ENCODE results near the gene OTULIN. TPM values are rescaled to one million over a fixed set of nuclear protein-coding genes. Genes with fewer than 3 reads are reported as not detected.
A peak's percentile ranks its signal among the peaks of the same experiment; 100 is the strongest.

The OTULIN gene
- total RNA-seq, 2 donors from 2014 or later, result 77.0 to 94.6 TPM

DNA sequence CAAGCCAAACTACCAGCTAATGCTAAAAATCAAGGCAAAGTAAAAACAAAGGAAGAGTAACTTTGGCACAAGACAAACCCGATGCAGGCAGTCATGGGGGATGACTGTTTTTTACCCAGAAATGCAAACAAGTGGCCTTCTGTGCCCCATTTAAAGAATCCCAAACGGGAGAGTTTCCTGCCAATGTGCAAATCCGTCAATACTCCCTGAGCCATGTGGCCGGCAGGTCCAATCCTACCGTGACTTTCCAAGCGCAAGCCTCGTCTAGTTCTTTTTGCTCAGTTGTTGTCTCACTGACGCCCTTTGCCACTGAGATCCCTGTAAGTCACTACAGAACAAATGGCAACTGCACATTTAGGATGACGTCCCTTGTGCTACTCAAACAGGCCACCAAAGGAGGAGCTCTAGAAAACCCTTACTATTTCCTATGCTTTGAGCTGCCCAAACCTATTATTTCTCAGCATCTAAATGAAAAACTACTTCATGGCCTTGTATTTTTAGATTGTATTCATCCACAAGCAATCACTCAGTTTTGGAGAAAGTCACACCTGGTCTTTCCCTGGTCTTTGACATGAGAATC lies 43.4 kb downstream of the OTULIN start:
- Mint-ChIP-seq H3K4me3 (peak overlapping the region; percentile 31), H3K36me3 (ENCODE audit: low read depth) (peaks cover 12% of the 10 kb centered on the region), H3K27me3 (no peaks in the 10 kb centered on the region), H3K4me1 (peaks cover 58% of the 10 kb centered on the region), H3K27ac (peak overlapping the region; percentile 98)
- no peak for DNase-seq
- no peaks in the 10 kb centered on the region for H3K9me3 ChIP-seq (ENCODE audit: control insufficient read depth, low read length, poor library complexity, severe bottlenecking)
- ATAC-seq, result no peak

DNA sequence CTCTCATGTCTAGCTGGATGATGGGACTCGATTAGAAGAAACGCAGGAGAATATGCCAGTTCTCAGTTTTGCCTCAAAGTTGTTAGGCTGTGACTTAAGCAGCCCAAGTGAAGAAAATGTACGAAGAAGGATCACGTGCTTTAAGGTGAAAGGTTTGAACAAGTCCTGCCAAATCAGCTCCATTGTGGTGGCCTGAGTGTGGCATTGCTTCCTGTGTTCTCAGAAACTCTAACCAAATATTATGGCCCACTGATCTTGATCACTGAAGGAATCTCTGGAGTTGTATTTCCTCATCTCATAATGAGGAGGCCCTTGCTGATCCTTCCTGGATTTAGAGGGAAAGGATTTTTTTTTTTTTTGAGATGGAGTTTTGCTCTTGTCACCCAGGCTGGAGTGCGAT lies 44.0 kb downstream of the OTULIN start:
- peak overlapping the region; percentile 31 for H3K4me3 Mint-ChIP-seq
- peak overlapping the region; percentile 98 for H3K27ac Mint-ChIP-seq
- DNase-seq, result no peak
- ATAC-seq, result no peak
- H3K4me1 Mint-ChIP-seq, result peaks cover 52% of the 10 kb centered on the region
- H3K36me3 Mint-ChIP-seq (ENCODE audit: low read depth), result peaks cover 11% of the 10 kb centered on the region
- no peaks in the 10 kb centered on the region for H3K9me3 ChIP-seq (ENCODE audit: control insufficient read depth, low read length, poor library complexity, severe bottlenecking)
- no peaks in the 10 kb centered on the region for H3K27me3 Mint-ChIP-seq

DNA sequence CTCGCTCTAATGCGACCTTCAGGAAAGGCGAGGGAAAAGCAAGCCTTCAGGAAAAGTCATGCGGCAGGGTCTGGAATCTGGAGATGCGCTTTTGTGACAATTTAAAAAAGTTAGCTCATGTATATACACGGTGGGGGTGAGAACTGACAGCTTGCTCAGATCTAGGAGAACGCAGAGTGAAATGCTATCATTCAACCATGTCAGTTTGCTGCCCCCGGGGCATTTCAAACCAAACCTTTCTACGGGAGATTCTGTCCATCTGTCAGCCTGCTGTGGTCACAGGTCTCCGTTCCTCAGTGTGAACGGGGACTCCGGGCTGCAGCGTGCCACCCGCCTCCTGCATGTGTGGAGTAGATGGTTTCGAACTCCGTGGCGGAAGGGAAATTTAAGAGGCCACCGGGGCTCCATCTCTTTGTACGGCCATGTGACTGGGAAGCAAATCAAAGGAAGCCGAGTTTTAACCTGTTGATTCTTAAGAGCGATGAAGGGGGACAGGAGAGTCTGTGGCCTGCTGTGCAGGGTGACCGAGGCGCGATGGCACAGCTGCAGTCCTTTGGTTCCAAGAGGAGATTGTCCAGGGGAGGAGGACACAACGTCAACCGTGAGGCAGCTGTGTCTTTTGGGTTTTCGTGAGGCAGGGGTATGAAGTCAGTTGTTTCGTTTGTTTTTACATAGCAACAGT lies 45.9 kb downstream of the OTULIN start:
- ATAC-seq (no peak), DNase-seq (no peak)
- Mint-ChIP-seq H3K27me3 (no peaks in the 10 kb centered on the region), H3K4me3 (peak overlapping the region; percentile 9), H3K27ac (peak overlapping the region; percentile 98), H3K4me1 (peaks cover 39% of the 10 kb centered on the region), H3K36me3 (ENCODE audit: low read depth) (peaks cover 10% of the 10 kb centered on the region)
- H3K9me3 ChIP-seq (ENCODE audit: control insufficient read depth, low read length, poor library complexity, severe bottlenecking), result no peaks in the 10 kb centered on the region

DNA sequence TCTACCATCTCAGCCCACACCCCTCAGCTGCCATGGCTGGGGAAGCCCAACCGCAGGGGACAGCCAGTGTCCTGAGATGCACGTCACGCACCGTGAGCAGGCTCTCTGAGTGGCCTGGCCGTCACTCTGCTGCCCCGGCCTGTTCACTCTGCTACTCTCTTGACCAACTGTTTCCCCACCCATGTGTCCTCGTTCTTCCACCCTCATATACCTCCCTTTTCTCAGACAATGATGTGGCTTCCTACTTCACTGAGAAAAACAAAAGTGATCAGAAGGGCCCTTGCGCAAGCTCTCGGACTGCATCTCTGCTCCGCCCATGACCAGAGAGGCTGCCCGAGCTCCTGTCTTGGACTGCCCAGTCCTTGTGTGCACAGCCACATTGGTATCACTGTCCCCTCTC lies 47.6 kb downstream of the OTULIN start:
- H3K9me3 ChIP-seq (ENCODE audit: control insufficient read depth, low read length, poor library complexity, severe bottlenecking), result no peaks in the 10 kb centered on the region
- ATAC-seq, result no peak
- Mint-ChIP-seq H3K4me3 (no peak overlapping the region), H3K4me1 (peaks cover 25% of the 10 kb centered on the region), H3K27me3 (no peaks in the 10 kb centered on the region), H3K27ac (peak overlapping the region; percentile 88), H3K36me3 (ENCODE audit: low read depth) (peaks cover 9% of the 10 kb centered on the region)
- no peak for DNase-seq

DNA sequence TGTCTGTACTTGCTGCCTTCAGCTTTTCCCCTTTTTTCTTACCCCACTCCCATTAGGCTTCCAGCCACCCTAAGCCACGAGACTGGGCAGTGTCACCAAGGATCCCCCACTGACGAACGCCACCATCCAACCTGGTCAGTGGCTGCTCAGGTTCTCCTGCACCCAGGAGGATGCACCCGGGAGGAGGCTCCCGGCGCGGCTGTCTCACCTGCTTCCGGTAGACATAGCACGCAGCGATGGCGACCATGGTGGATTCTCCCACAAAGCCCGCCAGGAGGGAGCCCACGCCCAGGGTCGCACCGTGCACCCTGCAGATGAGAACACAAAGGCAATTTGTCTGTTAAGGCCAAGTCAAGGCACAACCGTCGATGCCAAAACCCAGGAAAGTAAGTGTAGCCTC lies 48.1 kb downstream of the OTULIN start:
- DNase-seq, result no peak
- Mint-ChIP-seq H3K27ac (peak overlapping the region; percentile 88), H3K4me1 (peaks cover 26% of the 10 kb centered on the region), H3K27me3 (no peaks in the 10 kb centered on the region), H3K4me3 (no peak overlapping the region), H3K36me3 (ENCODE audit: low read depth) (peaks cover 11% of the 10 kb centered on the region)
- no peaks in the 10 kb centered on the region for H3K9me3 ChIP-seq (ENCODE audit: control insufficient read depth, low read length, poor library complexity, severe bottlenecking)
- ATAC-seq, result no peak

DNA sequence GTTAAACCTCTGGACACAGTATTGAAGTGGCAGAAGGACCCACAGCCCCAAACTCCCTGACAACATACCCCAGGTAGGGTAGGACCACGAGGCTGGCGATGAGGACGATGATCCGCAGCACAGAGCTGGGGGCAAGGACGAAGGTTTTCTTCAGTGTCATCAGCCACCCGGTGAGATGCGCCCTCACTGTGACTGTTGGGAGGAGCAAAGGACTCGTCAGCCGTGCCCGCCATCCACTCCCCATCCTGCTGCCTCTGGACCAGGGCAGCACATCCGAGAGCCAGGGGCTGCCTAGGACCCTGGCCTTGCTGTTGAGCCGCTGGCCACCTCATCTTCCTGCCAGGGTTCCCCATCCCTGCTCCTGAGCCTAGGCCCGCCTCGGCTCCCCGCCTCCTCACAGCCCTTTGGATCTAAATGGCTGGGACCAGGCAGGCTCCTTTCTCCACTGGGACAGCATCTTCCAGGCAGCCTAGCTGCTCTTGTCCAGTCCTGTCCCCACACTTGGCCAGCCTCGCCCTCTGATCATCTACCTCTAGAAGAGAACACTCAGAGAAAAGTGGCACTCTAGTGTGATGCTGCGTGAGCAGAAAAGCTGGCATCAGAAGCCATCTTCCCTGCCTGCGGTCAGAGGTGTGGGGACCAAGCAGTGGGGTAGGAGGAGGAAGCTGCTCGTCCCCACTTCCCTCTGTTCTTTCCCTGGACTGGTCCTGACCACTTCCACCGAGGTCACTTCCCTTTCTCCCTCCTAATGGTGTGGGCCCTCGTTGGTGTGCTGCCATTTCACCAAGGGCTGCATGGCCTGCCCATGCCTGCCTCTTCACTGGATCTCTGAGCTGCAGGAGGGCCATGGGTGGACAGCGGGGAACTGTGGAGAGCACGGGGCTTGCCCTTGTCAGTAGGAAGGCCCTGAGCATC lies 49.2 kb downstream of the OTULIN start:
- H3K36me3 Mint-ChIP-seq (ENCODE audit: low read depth), result peaks cover 11% of the 10 kb centered on the region
- H3K9me3 ChIP-seq (ENCODE audit: control insufficient read depth, low read length, poor library complexity, severe bottlenecking), result no peaks in the 10 kb centered on the region
- H3K27me3 Mint-ChIP-seq, result no peaks in the 10 kb centered on the region
- no peak for DNase-seq
- no peak overlapping the region for H3K4me3 Mint-ChIP-seq
- peaks cover 18% of the 10 kb centered on the region for H3K4me1 Mint-ChIP-seq
- peak overlapping the region; percentile 92 for H3K27ac Mint-ChIP-seq
- no peak for ATAC-seq

DNA sequence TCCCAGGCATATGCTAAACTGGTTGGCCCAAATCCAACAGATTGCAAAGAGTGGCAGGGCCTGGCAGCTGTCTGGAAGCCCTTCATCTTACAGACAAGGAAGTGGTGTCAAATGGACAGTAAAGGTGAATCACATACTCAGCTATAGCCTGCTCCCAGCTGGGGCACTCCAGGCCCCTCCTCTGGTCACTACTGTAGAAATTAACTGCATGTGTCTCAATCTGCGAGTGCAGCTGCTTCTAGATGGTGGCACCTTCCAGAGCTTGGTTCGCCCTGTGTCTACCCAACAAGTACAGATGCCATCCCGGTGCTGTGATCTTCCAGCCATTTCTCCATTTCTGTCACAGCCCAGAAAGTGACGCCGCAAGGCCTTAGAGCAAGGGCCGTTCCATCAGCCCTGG lies 50.2 kb downstream of the OTULIN start:
- Mint-ChIP-seq H3K4me3 (no peak overlapping the region), H3K27ac (peak overlapping the region; percentile 92), H3K4me1 (peaks cover 18% of the 10 kb centered on the region), H3K36me3 (ENCODE audit: low read depth) (peaks cover 11% of the 10 kb centered on the region), H3K27me3 (no peaks in the 10 kb centered on the region)
- no peaks in the 10 kb centered on the region for H3K9me3 ChIP-seq (ENCODE audit: control insufficient read depth, low read length, poor library complexity, severe bottlenecking)
- ATAC-seq (no peak), DNase-seq (no peak)

DNA sequence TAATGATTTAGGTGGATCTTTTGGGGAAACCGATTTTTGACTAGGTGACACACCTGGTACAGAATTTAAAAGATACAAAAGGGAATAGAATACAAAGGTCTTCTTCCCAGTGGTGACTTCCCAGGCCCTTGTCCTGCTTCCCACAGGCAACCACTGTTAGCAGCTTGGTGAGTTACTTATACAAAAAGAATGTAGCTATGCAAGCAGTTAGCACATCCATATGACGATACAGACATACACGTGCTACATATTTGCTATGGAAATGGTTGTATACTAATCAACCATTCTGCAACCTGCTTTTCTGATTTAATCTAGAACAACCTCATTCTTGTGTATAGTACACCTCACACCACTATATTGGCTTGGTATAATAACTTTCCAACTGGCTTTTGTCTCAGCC lies 51.0 kb downstream of the OTULIN start:
- Mint-ChIP-seq H3K27me3 (no peaks in the 10 kb centered on the region), H3K4me1 (peaks cover 22% of the 10 kb centered on the region), H3K4me3 (no peak overlapping the region), H3K27ac (peak overlapping the region; percentile 92), H3K36me3 (ENCODE audit: low read depth) (peaks cover 11% of the 10 kb centered on the region)
- ATAC-seq (no peak), DNase-seq (no peak)
- H3K9me3 ChIP-seq (ENCODE audit: control insufficient read depth, low read length, poor library complexity, severe bottlenecking), result no peaks in the 10 kb centered on the region

DNA sequence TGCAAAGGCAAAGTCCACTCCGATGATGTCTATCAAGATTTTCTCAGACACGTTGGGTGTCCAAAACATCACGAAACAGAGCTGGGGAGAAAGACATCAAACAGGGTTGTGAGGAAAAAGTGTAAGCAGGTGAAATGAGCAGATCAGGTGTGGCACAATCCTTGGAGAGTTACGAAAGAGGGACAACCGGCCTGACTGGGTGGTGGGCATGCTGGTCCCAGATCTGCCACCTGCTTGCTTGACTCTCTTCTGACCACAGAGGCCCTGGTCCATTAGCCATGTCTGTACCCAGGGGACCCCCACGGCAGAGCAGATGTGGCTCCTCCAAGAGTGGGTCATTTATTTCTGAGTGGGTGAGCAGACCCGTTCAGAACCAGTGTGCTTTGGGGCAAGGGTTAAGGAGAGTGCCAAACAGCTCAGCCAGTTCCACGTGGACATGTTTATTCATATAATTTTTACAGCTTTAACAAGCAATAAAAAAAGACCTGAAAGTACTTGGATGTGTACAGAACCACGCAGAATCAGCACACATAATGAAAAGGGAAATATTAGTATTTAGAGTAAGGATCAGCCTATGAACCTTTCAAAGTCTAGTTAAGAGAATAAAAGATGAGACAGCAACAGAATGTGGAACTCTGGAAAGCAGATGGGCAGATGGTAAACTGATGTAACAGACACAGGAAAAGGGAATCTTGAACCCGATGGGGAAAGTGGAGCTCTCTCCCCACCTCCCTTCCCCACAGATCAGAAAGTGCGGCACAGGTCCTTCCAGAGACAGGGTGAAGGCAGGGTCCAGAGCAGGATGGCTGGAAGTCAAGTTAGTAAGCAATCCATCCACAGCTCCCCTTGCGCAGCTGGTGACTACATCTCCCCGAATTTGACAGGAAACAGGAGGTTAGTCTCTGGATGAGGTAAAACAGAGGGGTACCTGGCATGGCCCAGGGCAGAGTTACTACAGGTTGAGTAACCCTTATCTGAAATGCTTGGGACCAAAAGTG lies 52.5 kb downstream of the OTULIN start:
- DNase-seq, result no peak

DNA sequence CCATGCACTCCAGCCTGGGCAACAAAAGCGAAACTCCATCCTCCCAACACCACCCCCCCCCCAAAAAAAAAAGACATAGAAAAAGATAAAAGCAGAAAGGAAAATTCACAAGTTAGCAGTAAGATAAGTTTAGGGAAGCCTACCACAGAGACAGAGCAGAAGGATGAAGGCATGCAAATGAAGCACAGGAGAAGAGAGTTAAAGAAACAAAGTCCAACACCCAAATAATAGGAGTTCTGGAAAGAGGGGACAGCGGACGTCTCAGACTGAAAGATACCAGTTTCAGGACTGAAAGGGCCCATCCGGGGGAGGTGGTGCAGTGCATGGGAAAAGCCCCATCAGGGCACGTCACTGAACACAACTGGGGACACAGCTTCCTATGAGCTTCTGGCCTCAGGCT lies 54.3 kb downstream of the OTULIN start:
- Mint-ChIP-seq H3K36me3 (ENCODE audit: low read depth) (peaks cover 3% of the 10 kb centered on the region), H3K27ac (peak overlapping the region; percentile 74), H3K4me3 (no peak overlapping the region), H3K27me3 (no peaks in the 10 kb centered on the region), H3K4me1 (peaks cover 24% of the 10 kb centered on the region)
- no peaks in the 10 kb centered on the region for H3K9me3 ChIP-seq (ENCODE audit: control insufficient read depth, low read length, poor library complexity, severe bottlenecking)
- ATAC-seq (no peak), DNase-seq (no peak)

More for the DNA sequence above, 52.5 kb downstream of the OTULIN start:
- Mint-ChIP-seq H3K4me1 (peaks cover 27% of the 10 kb centered on the region), H3K4me3 (no peak overlapping the region), H3K27me3 (no peaks in the 10 kb centered on the region), H3K27ac (peak overlapping the region; percentile 74), H3K36me3 (ENCODE audit: low read depth) (peaks cover 5% of the 10 kb centered on the region)
- no peaks in the 10 kb centered on the region for H3K9me3 ChIP-seq (ENCODE audit: control insufficient read depth, low read length, poor library complexity, severe bottlenecking)
- ATAC-seq, result no peak

DNA sequence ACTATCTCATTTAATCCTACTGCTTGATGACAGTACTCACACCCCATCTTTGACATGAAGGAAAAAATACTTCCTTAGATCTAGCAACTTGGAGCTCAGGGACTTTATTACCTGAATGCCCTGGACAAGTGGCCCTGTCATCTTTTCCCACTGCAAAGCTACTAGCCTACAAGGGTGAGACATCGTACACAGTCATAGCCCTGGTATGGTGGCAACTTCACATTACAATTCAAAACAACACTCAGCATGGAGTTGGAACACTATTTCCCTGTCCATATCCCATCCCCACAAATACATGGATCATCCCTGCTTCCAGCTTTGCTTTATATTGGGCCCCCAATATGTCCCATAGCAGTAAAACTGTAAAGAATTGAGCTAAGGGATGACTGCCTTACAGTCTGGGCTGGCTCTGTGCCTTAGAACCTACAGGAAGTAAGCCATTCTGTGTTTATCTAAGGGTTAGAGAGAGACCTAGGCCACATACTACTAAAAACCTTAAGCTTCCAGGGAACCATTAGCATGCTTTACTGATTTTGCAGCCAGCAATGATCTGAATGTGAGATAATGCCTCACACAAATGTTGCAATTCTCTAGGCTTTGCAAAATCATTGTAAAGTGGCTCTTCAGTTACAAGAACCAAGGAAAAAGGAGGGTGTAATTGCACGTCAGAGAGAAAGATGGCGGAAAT lies 55.9 kb downstream of the OTULIN start:
- H3K4me1 Mint-ChIP-seq, result peaks cover 24% of the 10 kb centered on the region
- H3K4me3 Mint-ChIP-seq, result no peak overlapping the region
- no peak overlapping the region for H3K27ac Mint-ChIP-seq
- DNase-seq (no peak), ATAC-seq (no peak)
- H3K27me3 Mint-ChIP-seq, result no peaks in the 10 kb centered on the region
- H3K36me3 Mint-ChIP-seq (ENCODE audit: low read depth), result peaks cover 3% of the 10 kb centered on the region
- H3K9me3 ChIP-seq (ENCODE audit: control insufficient read depth, low read length, poor library complexity, severe bottlenecking), result no peaks in the 10 kb centered on the region

DNA sequence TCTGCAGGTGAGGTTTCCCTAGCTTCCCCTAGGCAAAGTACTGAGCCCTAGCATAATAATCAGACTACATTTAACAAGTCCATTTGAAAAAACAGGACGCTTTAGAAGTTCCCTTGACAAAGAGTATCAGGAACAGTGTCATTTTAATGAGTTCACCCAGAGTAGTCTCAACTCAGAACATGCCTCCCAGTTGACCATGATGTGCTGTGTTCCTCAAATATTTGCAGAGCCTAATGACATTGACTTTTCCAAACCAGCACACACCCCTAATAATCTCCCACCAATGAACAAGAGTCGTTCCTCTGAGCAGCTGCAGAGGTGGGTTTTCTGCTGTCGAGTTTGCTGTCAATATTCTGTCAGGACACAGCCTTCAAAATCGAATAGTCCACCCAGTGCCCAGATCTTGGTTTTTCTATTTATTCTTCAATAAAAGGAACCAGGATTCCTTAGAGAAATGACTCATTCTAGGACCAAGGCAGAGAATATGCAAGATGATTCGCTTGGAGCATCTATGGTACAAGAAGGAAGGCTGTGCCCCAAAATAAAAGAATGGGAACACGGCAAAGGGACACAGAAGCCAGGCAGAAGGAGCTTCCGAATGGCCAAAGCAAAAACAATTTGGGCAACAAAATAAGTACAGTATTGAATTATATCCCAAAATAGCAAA lies 57.6 kb downstream of the OTULIN start:
- no peak overlapping the region for H3K27ac Mint-ChIP-seq
- H3K4me3 Mint-ChIP-seq, result no peak overlapping the region

More for the DNA sequence above, 57.6 kb downstream of the OTULIN start:
- peaks cover 28% of the 10 kb centered on the region for H3K4me1 Mint-ChIP-seq
- H3K9me3 ChIP-seq (ENCODE audit: control insufficient read depth, low read length, poor library complexity, severe bottlenecking), result no peaks in the 10 kb centered on the region
- H3K27me3 Mint-ChIP-seq, result no peaks in the 10 kb centered on the region
- peaks cover 4% of the 10 kb centered on the region for H3K36me3 Mint-ChIP-seq (ENCODE audit: low read depth)
- ATAC-seq (no peak), DNase-seq (no peak)

Measured in T-helper 17 cell (primary cell).